Vagina (tissue), 2 donors: ENCODE measurements around the gene SCCPDH.

Experiments used
- CTCF ChIP-seq, 3 experiments: fragments of 450-650 bp in 2 of 3; fragments of 200-600 bp in 1 of 3; sonication (generic) in 1 of 3; IDR thresholded peaks; one replicate each; pipeline ENCODE4 v1.5.1; 2017 to 2019; ENCODE audit warnings: antibody characterized with exemption in 3 of 3, mild to moderate bottlenecking in 2 of 3, moderate library complexity in 2 of 3
- POLR2AphosphoS5 ChIP-seq, 2 donors: sonication (generic); formaldehyde crosslinking; IDR thresholded peaks; one replicate each; pipeline ENCODE4 v1.9.0; 2017; ENCODE audit warnings: antibody characterized with exemption in 2 of 2, mild to moderate bottlenecking in 2 of 2, low read depth in 1 of 2; ENCODE audit not compliant: insufficient read depth in 1 of 2

GRCh38 chr1:246803373-246803772 lies 79.2 kb downstream of the SCCPDH start:
- TF ChIP-seq CTCF (IDR thresholded peaks at IDR 0.05) (no peak), POLR2AphosphoS5 (IDR thresholded peaks at IDR 0.05; ENCODE audit: insufficient read depth in 1 of 2, low read depth in 1 of 2) (no peak)
